ENCODE measurements around the gene RARRES2.

GRCh38 chr7:150370612-150371071, 29.2 kb upstream of the RARRES2 start:
- no peak for TF ChIP-seq EZH2phosphoT487 (IDR thresholded peaks at IDR 0.05; ENCODE audit: insufficient read depth, low read depth)
- TF ChIP-seq EZH2 (IDR thresholded peaks at IDR 0.05; ENCODE audit: insufficient read depth, poor library complexity, severe bottlenecking): no peak

Measured in GM23248 (cell line).